ENCODE data around the gene PRPF19. TPM values are rescaled to one million over a fixed set of nuclear protein-coding genes. Genes with fewer than 3 reads are reported as not detected.

PRPF19 gene
- total and polyA plus RNA-seq, 2 of the 13 experiments (the other 11 are each of a cell fraction or from before 2014, with no cell fraction given), result 27.4 to 91.1 TPM

DNA sequence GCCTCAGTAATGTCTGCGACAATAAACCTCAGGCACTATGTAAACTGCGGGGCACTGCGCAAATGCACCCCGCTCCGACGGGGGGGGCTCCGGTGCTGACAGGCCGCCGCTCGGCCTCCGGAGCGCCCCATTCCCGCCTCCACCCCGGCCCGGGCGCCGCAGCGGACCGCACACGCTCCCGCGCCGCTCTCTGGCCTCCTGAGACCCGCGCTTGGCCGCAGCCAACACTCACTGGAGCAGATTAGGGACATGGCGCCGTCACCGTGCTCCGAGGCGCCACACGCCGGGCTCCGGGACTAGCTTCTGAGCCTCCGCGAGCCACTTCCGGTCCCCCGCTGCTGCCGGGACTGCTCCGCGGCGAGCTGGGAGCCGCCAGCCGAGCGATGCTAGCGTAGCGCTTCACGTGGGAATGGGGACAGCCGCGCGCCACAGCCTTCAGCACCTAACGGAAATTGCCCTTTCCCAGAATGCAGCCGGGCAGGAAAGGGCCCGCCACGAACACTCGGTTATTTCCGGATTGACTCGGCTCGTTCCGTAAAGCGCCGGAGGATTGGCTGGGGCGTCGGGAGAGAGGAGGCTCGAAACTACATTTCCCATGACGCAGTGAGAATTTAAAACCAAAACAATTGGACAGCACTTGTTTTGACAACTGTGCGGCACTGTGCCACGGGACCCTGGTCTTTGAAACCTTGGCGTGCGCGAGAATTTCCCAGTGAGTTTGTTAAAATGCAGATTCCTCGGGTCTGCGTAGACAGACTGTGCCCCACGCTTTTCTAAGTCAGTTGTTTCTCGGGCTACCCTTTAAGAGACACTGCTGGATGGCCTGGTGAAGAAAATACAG lies at the start of gene PRPF19 (continued):
- TF ChIP-seq YEATS4 (CRISPR knock-in tag; IDR thresholded peaks at IDR 0.05; ENCODE audit: borderline replicate concordance) (peak; percentile 95), HIVEP1 (CRISPR knock-in tag; IDR thresholded peaks at IDR 0.05) (no peak), NCOA5 (CRISPR knock-in tag; IDR thresholded peaks at IDR 0.05) (no peak), ZNF121 (CRISPR knock-in tag; IDR thresholded peaks at IDR 0.05) (no peak), HOXA5 (CRISPR knock-in tag; IDR thresholded peaks at IDR 0.05) (peak; percentile 37; the same call in 1 of the 2 replicates), ETV6 (CRISPR knock-in tag; conservative IDR thresholded peaks at IDR 0.05) (no peak; the same call in 1 of the 2 replicates), HBP1 (CRISPR knock-in tag; IDR thresholded peaks at IDR 0.05; ENCODE audit: low read depth) (no peak), CHD4 (IDR thresholded peaks at IDR 0.05; ENCODE audit: borderline replicate concordance, low read length) (no peak), HMG20A (CRISPR knock-in tag; IDR thresholded peaks at IDR 0.05; ENCODE audit: borderline replicate concordance) (no peak), TCF7L2 (IDR thresholded peaks at IDR 0.05; ENCODE audit: low read depth, low read length) (no peak), ZSCAN22 (CRISPR knock-in tag; IDR thresholded peaks at IDR 0.05) (no peak), MYC (CRISPR knock-in tag; IDR thresholded peaks at IDR 0.05; ENCODE audit: borderline replicate concordance) (peak; percentile 97), ZNF747 (CRISPR knock-in tag; IDR thresholded peaks at IDR 0.05; ENCODE audit: borderline replicate concordance) (peak; percentile 72)
- TF ChIP-seq, protein P1, sequence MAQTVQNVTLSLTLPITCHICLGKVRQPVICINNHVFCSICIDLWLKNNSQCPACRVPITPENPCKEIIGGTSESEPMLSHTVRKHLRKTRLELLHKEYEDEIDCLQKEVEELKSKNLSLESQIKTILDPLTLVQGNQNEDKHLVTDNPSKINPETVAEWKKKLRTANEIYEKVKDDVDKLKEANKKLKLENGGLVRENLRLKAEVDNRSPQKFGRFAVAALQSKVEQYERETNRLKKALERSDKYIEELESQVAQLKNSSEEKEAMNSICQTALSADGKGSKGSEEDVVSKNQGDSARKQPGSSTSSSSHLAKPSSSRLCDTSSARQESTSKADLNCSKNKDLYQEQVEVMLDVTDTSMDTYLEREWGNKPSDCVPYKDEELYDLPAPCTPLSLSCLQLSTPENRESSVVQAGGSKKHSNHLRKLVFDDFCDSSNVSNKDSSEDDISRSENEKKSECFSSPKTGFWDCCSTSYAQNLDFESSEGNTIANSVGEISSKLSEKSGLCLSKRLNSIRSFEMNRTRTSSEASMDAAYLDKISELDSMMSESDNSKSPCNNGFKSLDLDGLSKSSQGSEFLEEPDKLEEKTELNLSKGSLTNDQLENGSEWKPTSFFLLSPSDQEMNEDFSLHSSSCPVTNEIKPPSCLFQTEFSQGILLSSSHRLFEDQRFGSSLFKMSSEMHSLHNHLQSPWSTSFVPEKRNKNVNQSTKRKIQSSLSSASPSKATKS (CRISPR knock-in tag; IDR thresholded peaks at IDR 0.05), result no peak
- TF ChIP-seq, protein P2, sequence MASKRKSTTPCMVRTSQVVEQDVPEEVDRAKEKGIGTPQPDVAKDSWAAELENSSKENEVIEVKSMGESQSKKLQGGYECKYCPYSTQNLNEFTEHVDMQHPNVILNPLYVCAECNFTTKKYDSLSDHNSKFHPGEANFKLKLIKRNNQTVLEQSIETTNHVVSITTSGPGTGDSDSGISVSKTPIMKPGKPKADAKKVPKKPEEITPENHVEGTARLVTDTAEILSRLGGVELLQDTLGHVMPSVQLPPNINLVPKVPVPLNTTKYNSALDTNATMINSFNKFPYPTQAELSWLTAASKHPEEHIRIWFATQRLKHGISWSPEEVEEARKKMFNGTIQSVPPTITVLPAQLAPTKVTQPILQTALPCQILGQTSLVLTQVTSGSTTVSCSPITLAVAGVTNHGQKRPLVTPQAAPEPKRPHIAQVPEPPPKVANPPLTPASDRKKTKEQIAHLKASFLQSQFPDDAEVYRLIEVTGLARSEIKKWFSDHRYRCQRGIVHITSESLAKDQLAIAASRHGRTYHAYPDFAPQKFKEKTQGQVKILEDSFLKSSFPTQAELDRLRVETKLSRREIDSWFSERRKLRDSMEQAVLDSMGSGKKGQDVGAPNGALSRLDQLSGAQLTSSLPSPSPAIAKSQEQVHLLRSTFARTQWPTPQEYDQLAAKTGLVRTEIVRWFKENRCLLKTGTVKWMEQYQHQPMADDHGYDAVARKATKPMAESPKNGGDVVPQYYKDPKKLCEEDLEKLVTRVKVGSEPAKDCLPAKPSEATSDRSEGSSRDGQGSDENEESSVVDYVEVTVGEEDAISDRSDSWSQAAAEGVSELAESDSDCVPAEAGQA (IDR thresholded peaks at IDR 0.05; ENCODE audit: low read depth), result 0 out of 2 replicates have a peak, but pooled peaks have one; percentile 7
- TF ChIP-seq, protein P2 (CRISPR knock-in tag; IDR thresholded peaks at IDR 0.05; ENCODE audit: borderline replicate concordance), result no peak

Data from HepG2 (cell line).